OCI-LY3 (cell line): ENCODE data around the gene ZFP91.

ENCODE experiments used
- EZH2phosphoT487 ChIP-seq: fragments of 200-600 bp; shearing (Covaris generic); IDR thresholded peaks from 2 replicates; pipeline ENCODE4 v1.6.1; 2018; ENCODE audit warnings: antibody characterized with exemption, mixed run types, low read depth
- TF ChIP-seq, protein P1 (sequence below): fragments of 200-600, 300-600 bp; sonication (generic); IDR thresholded peaks from 2 replicates; pipeline ENCODE4 v1.5.1; 2014; ENCODE audit warnings: antibody characterized with exemption, low read length, low read depth

DNA sequence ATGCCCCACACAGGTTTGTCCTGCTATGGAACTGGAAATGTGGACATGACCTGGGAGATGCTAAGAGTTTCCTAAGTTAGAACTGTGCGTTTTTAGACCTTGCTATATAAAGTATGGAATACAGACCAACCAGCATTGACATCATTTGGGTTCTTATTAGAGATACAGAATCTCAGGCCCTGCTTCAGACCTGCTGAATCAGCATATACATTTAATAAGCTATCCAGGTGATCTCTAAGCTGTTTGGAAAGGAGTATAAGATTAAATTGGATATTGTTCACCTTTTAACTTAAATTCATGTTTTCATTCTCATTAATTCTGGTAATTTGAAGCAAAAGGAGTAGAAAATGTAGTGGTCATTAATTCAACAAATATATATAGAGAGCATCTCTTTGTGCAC is 36.7 kb downstream of the ZFP91 start:
- no peak for TF ChIP-seq EZH2phosphoT487
- TF ChIP-seq, protein P1, sequence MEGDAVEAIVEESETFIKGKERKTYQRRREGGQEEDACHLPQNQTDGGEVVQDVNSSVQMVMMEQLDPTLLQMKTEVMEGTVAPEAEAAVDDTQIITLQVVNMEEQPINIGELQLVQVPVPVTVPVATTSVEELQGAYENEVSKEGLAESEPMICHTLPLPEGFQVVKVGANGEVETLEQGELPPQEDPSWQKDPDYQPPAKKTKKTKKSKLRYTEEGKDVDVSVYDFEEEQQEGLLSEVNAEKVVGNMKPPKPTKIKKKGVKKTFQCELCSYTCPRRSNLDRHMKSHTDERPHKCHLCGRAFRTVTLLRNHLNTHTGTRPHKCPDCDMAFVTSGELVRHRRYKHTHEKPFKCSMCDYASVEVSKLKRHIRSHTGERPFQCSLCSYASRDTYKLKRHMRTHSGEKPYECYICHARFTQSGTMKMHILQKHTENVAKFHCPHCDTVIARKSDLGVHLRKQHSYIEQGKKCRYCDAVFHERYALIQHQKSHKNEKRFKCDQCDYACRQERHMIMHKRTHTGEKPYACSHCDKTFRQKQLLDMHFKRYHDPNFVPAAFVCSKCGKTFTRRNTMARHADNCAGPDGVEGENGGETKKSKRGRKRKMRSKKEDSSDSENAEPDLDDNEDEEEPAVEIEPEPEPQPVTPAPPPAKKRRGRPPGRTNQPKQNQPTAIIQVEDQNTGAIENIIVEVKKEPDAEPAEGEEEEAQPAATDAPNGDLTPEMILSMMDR: no peak
